Measurements from ENCODE around the gene ANO7. TPM values are rescaled to one million over a fixed set of nuclear protein-coding genes. Genes with fewer than 3 reads are reported as not detected.

The ANO7 gene
- total RNA-seq, 5 donors from 2014 or later (not counting 1 experiment from before 2014, with no cell fraction given): 0.53 to 0.60 (median 0.53) TPM; not detected in 2

DNA sequence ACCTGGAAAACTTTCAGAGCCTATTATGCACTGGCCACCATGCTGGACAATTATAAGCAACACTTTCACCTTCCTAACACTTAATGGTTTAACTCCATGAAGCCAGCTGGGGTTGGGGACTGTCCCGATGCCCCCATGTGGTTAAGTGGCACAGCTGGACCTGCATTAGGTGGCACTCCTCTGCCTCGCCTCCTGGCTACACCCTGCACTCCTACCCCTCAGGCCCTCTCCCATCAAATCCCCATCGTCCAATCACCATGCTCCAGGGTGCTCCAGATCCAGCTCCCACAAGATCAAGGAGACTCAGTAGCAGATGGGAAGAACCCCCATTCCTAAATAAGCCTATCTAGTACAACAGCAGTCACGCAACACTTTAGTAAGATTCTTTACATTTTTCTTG is 73.2 kb downstream of the ANO7 start:
- no peak for ATAC-seq (replicated peaks in 1 of 4)
- H3K4me3 ChIP-seq (ENCODE audit: control insufficient read depth in 1 of 2, extremely low read depth in 1 of 2, low read length in 1 of 2): no peak overlapping the region
- ChIA-PET CTCF (interaction anchor here in 1 of 2 donors (0.7 kb wide), 1 partner anchor 137 kb away, joined by 3 read pairs; no protein-coding TSS in a partner anchor), POLR2A (no interaction called here)
- H3K36me3 ChIP-seq (ENCODE audit: control insufficient read depth in 2 of 2, extremely low read depth in 1 of 2, insufficient read depth in 1 of 2, low read length in 1 of 2): peaks cover 12 to 71% of the 10 kb centered on the region in 2 donors
- Mint-ChIP-seq H3K4me3 (no peak overlapping the region), H3K4me1 (peaks cover 0 to 12% (median 2%) of the 10 kb centered on the region in 3 donors), H3K36me3 (peaks cover 51% of the 10 kb centered on the region), H3K27me3 (no peaks in the 10 kb centered on the region), H3K27ac (no peak overlapping the region), H3K9me3 (no peaks in the 10 kb centered on the region)
- no peaks in the 10 kb centered on the region for H3K9me3 ChIP-seq
- H3K4me1 ChIP-seq (ENCODE audit: control insufficient read depth in 1 of 2, extremely low read depth in 1 of 2, insufficient read depth in 2 of 2, low read length in 2 of 2): no peaks in the 10 kb centered on the region
- WGBS (ENCODE audit: insufficient coverage): 98% methylated on average over 3 of the region's 4 CpGs
- no peak for DNase-seq
- H3K27me3 ChIP-seq (replicated peaks in 1 of 2; ENCODE audit: control insufficient read depth in 2 of 2, extremely low read depth in 1 of 2, insufficient read depth in 2 of 2, low read length in 1 of 2): no peaks in the 10 kb centered on the region
- no peak overlapping the region for H3K27ac ChIP-seq (ENCODE audit: low read length)

DNA sequence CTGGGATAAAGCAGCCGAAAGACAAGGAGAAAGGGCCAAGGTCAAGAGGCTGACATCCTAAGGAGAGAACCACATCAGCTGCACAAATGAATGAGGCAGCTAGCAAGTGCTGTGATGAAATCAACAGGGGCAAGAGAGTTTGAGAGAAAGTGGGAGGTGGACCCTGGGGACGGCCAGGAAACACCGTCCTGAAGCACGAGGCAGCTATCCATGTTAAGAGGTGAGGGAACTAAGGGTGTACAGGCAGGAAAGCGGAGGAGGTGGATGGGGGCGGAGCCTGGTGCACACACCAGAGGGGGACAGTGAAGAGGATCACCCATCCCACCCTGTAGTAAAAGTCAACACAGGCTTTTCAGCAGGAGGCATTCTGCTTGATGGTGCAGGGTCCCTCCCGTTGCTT is 74.6 kb downstream of the ANO7 start:
- Mint-ChIP-seq H3K36me3 (peaks cover 51% of the 10 kb centered on the region), H3K4me1 (peaks cover 4 to 17% (median 5%) of the 10 kb centered on the region in 3 donors), H3K27me3 (no peaks in the 10 kb centered on the region), H3K4me3 (no peak overlapping the region), H3K9me3 (no peaks in the 10 kb centered on the region), H3K27ac (peak overlapping the region in 1 of 2 donors; percentile 48)
- Histone ChIP-seq H3K9me3 (no peaks in the 10 kb centered on the region), H3K27ac (ENCODE audit: low read length) (no peak overlapping the region), H3K4me1 (ENCODE audit: control insufficient read depth in 1 of 2, extremely low read depth in 1 of 2, insufficient read depth in 2 of 2, low read length in 2 of 2) (no peaks in the 10 kb centered on the region), H3K36me3 (ENCODE audit: control insufficient read depth in 2 of 2, extremely low read depth in 1 of 2, insufficient read depth in 1 of 2, low read length in 1 of 2) (peaks cover 12 to 75% of the 10 kb centered on the region in 2 donors), H3K27me3 (replicated peaks in 1 of 2; ENCODE audit: control insufficient read depth in 2 of 2, extremely low read depth in 1 of 2, insufficient read depth in 2 of 2, low read length in 1 of 2) (no peaks in the 10 kb centered on the region), H3K4me3 (ENCODE audit: control insufficient read depth in 1 of 2, extremely low read depth in 1 of 2, low read length in 1 of 2) (no peak overlapping the region)
- ChIA-PET CTCF (no interaction called here), POLR2A (no interaction called here)
- 100% methylated on average over 1 of the region's 7 CpGs for WGBS (ENCODE audit: insufficient coverage)
- DNase-seq (no peak), ATAC-seq (replicated peaks in 1 of 4) (no peak)

DNA sequence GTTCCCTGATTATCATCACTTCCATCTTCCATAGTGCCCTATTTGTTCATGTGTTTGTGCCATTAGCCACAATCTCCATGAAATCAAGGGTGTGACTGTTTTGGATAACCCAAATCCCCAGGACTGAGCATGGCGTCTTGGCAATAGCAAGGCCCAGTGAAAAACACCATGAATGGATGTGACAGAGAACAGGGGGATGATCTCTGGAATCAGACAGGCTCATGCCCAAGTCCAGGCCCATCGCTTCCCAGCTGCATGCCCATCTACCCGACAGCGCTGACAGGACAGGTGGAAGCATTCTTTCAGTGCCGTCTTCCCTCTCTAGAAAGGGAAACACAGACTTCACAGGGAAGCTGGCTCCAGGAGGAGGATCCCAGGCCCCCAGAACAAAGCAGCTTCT is 77.0 kb downstream of the ANO7 start:
- H3K27me3 Mint-ChIP-seq: no peaks in the 10 kb centered on the region
- H3K9me3 Mint-ChIP-seq: no peaks in the 10 kb centered on the region
- POLR2A ChIA-PET: no interaction called here
- Histone ChIP-seq H3K9me3 (no peaks in the 10 kb centered on the region), H3K27ac (ENCODE audit: low read length) (no peak overlapping the region), H3K27me3 (replicated peaks in 1 of 2; ENCODE audit: control insufficient read depth in 2 of 2, extremely low read depth in 1 of 2, insufficient read depth in 2 of 2, low read length in 1 of 2) (no peaks in the 10 kb centered on the region), H3K4me3 (ENCODE audit: control insufficient read depth in 1 of 2, extremely low read depth in 1 of 2, low read length in 1 of 2) (no peak overlapping the region), H3K36me3 (ENCODE audit: control insufficient read depth in 2 of 2, extremely low read depth in 1 of 2, insufficient read depth in 1 of 2, low read length in 1 of 2) (peaks cover 12 to 63% of the 10 kb centered on the region in 2 donors), H3K4me1 (ENCODE audit: control insufficient read depth in 1 of 2, extremely low read depth in 1 of 2, insufficient read depth in 2 of 2, low read length in 2 of 2) (peaks cover 0 to 2% of the 10 kb centered on the region in 2 experiments)
- ATAC-seq (replicated peaks in 1 of 4): no peak
- peaks cover 44% of the 10 kb centered on the region for H3K36me3 Mint-ChIP-seq
- no peak overlapping the region for H3K27ac Mint-ChIP-seq
- H3K4me3 Mint-ChIP-seq: no peak overlapping the region
- CTCF ChIA-PET: no interaction called here
- DNase-seq: no peak
- H3K4me1 Mint-ChIP-seq: peaks cover 19 to 27% (median 22%) of the 10 kb centered on the region in 3 donors
- 75% methylated on average over 4 of the region's 5 CpGs for WGBS (ENCODE audit: insufficient coverage)

DNA sequence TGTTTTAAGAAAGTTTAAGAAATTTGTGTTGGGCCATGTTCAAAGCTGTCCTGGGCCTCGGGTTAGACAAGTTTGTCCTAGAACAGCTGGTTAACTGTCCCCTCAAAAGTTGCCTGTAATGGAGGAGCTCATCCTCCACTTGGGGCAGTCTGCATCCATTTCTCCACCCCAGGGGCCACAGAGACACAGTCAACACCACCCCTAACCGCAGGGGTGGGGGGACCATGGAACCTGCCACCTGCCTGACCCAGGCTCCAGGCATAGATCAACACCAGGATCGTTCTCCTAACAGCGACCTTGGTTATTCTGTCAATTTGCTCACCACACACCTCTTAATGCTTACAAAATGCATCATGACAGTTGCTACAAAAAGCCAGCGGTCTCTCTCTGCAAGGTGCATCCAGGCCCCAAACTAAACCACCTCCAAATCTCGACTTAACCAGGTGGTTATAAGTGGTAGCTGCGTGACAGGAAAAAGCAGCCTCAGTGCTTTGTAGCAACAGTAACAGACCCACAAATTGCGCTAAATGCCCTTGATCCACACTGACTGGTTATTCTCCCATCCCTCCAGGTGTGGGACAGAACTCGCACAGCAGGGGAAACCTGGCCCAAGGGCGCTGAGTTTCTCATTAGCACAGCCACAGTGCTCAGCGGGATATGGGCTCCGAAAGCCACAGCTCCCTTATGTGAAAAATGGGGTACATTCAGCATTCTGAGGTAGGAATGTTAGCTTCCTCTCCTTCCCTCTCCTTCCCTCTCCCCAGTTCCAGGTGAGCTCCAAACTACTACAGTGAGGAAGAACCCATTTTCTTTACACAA is 79.0 kb downstream of the ANO7 start:
- Histone ChIP-seq H3K4me3 (ENCODE audit: control insufficient read depth in 1 of 2, extremely low read depth in 1 of 2, low read length in 1 of 2) (no peak overlapping the region), H3K4me1 (ENCODE audit: control insufficient read depth in 1 of 2, extremely low read depth in 1 of 2, insufficient read depth in 2 of 2, low read length in 2 of 2) (peaks cover 3 to 16% of the 10 kb centered on the region in 2 experiments), H3K27me3 (replicated peaks in 1 of 2; ENCODE audit: control insufficient read depth in 2 of 2, extremely low read depth in 1 of 2, insufficient read depth in 2 of 2, low read length in 1 of 2) (no peaks in the 10 kb centered on the region), H3K27ac (ENCODE audit: low read length) (no peak overlapping the region), H3K9me3 (no peaks in the 10 kb centered on the region), H3K36me3 (ENCODE audit: control insufficient read depth in 2 of 2, extremely low read depth in 1 of 2, insufficient read depth in 1 of 2, low read length in 1 of 2) (peaks cover 9 to 47% of the 10 kb centered on the region in 2 donors)
- Mint-ChIP-seq H3K9me3 (no peaks in the 10 kb centered on the region), H3K4me3 (no peak overlapping the region), H3K27me3 (no peaks in the 10 kb centered on the region), H3K36me3 (peaks cover 33% of the 10 kb centered on the region), H3K27ac (peak overlapping the region in 1 of 2 donors; percentile 28), H3K4me1 (peaks cover 33 to 36% (median 35%) of the 10 kb centered on the region in 3 donors)
- ChIA-PET CTCF (interaction anchor here in 1 of 2 donors (0.6 kb wide), 1 partner anchor 525 kb away, joined by 4 read pairs; no protein-coding TSS in a partner anchor), POLR2A (interaction anchor here in 1 of 2 donors (0.6 kb wide), 1 partner anchor 323 kb away, joined by 4 read pairs; no protein-coding TSS in a partner anchor)
- ATAC-seq (replicated peaks in 1 of 4): no peak
- DNase-seq: no peak
- 77% methylated on average over 5 of the region's 12 CpGs for WGBS (ENCODE audit: insufficient coverage)

DNA sequence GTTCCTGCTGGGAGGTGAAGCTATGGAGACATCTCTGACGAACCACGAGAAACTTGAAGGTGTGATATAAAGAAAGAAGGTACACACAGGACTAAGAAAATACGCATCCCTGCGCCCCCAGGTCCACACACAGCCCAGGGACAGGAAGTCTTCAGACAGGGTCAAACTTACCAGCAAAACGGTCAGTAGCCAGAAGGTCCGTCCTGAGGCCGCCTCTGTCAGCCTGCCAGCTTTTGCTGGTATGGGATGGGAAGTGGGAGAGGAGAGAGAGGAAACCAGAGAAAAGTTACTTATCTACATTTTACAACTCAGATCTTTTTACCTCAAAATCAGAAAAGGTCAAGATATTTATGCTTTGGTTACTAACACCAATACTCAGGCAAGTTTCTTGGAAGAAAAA is 79.8 kb downstream of the ANO7 start:
- Histone ChIP-seq H3K9me3 (no peaks in the 10 kb centered on the region), H3K27ac (ENCODE audit: low read length) (no peak overlapping the region), H3K4me1 (ENCODE audit: control insufficient read depth in 1 of 2, extremely low read depth in 1 of 2, insufficient read depth in 2 of 2, low read length in 2 of 2) (peaks cover 5 to 21% of the 10 kb centered on the region in 2 experiments), H3K27me3 (replicated peaks in 1 of 2; ENCODE audit: control insufficient read depth in 2 of 2, extremely low read depth in 1 of 2, insufficient read depth in 2 of 2, low read length in 1 of 2) (no peaks in the 10 kb centered on the region), H3K4me3 (ENCODE audit: control insufficient read depth in 1 of 2, extremely low read depth in 1 of 2, low read length in 1 of 2) (no peak overlapping the region), H3K36me3 (ENCODE audit: control insufficient read depth in 2 of 2, extremely low read depth in 1 of 2, insufficient read depth in 1 of 2, low read length in 1 of 2) (peaks cover under 1 to 39% of the 10 kb centered on the region in 2 donors)
- ChIA-PET POLR2A (interaction anchor here in 1 of 2 donors (0.6 kb wide), 1 partner anchor 394 kb away, joined by 3 read pairs; no protein-coding TSS in a partner anchor), CTCF (interaction anchor here in 1 of 2 donors (0.5 kb wide), 1 partner anchor 38 kb away, joined by 3 read pairs; no protein-coding TSS in a partner anchor)
- Mint-ChIP-seq H3K27ac (peak overlapping the region; percentile 11 to 75), H3K36me3 (peaks cover 24% of the 10 kb centered on the region), H3K9me3 (no peaks in the 10 kb centered on the region), H3K27me3 (no peaks in the 10 kb centered on the region), H3K4me1 (peaks cover 34 to 41% (median 38%) of the 10 kb centered on the region in 3 donors), H3K4me3 (no peak overlapping the region)
- no peak for ATAC-seq (replicated peaks in 1 of 4)
- 89% methylated on average over 3 of the region's 7 CpGs for WGBS (ENCODE audit: insufficient coverage)
- no peak for DNase-seq

DNA sequence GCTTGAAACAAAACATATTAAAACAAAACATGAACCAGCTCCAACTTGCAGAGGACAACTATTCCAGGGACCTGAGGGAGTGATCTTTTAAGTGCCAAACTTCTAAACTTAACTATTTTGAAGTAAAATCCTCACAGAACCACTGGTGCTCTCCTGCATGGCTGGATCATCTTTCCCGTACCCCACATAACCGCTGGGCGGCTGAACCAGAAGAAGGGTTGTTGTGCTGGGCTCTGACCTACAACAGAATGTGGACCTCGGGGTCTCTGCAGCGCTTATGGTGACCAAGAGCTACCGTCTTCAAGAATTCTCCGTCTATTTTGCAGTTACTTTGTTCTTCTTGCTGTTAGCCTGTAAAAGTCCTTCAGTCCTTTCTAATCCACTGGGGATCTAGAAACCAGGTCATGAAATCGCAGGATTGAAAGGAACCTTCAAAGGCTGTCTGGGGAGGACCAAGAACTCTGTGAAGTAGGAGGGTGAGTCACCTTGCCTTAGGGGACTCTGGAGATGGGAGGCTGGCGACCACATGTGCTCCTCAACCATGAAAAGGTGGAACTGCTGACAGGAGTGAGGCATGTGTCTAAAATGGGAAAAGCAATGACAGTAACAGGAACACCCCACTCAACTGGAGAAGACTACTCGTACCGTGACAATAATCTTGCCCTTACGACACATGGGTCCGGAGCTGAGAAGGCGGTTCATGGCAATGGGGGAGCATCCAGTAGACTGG is 80.4 kb downstream of the ANO7 start:
- Histone ChIP-seq H3K4me1 (ENCODE audit: control insufficient read depth in 1 of 2, extremely low read depth in 1 of 2, insufficient read depth in 2 of 2, low read length in 2 of 2) (peaks cover 5 to 26% of the 10 kb centered on the region in 2 experiments), H3K9me3 (no peaks in the 10 kb centered on the region), H3K27me3 (replicated peaks in 1 of 2; ENCODE audit: control insufficient read depth in 2 of 2, extremely low read depth in 1 of 2, insufficient read depth in 2 of 2, low read length in 1 of 2) (no peaks in the 10 kb centered on the region), H3K4me3 (ENCODE audit: control insufficient read depth in 1 of 2, extremely low read depth in 1 of 2, low read length in 1 of 2) (no peak overlapping the region), H3K36me3 (ENCODE audit: control insufficient read depth in 2 of 2, extremely low read depth in 1 of 2, insufficient read depth in 1 of 2, low read length in 1 of 2) (peaks cover 0 to 33% of the 10 kb centered on the region in 2 donors), H3K27ac (ENCODE audit: low read length) (no peak overlapping the region)
- H3K36me3 Mint-ChIP-seq: peaks cover 20% of the 10 kb centered on the region
- H3K9me3 Mint-ChIP-seq: no peaks in the 10 kb centered on the region
- CTCF ChIA-PET: interaction anchor here (0.5 to 0.6 kb wide), 2 partner anchors 38 to 481 kb away, joined by 3 read pairs; no protein-coding TSS in a partner anchor
- ATAC-seq (replicated peaks in 1 of 4): no peak
- WGBS (ENCODE audit: insufficient coverage): 95% methylated on average over 9 of the region's 14 CpGs
- peak overlapping the region in 1 of 2 donors; percentile 11 for H3K27ac Mint-ChIP-seq
- POLR2A ChIA-PET: interaction anchor here in 1 of 2 donors (0.6 kb wide), 1 partner anchor 393 kb away, joined by 3 read pairs; no protein-coding TSS in a partner anchor
- H3K27me3 Mint-ChIP-seq: no peaks in the 10 kb centered on the region
- H3K4me1 Mint-ChIP-seq: peaks cover 39 to 46% (median 44%) of the 10 kb centered on the region in 3 donors
- no peak overlapping the region for H3K4me3 Mint-ChIP-seq
- no peak for DNase-seq
